Upper lobe of left lung (tissue), 4 donors: ENCODE data around the gene MVB12B.

Experiments
- EP300 ChIP-seq, 4 donors: sonication (generic); formaldehyde crosslinking; IDR thresholded peaks; one replicate each; pipeline ENCODE4 v1.5.1; 2017; ENCODE audit warnings: antibody characterized with exemption in 4 of 4, control low read depth in 2 of 4
- POLR2AphosphoS5 ChIP-seq, 2 donors: sonication (generic); formaldehyde crosslinking; IDR thresholded peaks; one replicate each; pipeline ENCODE4 v1.5.1; 2017; ENCODE audit warnings: antibody characterized with exemption in 2 of 2

- TF ChIP-seq POLR2AphosphoS5 (IDR thresholded peaks at IDR 0.05) (no peak), EP300 (IDR thresholded peaks at IDR 0.05) (no peak)
Measured at GRCh38 chr9:126454795-126455194, 128.2 kb downstream of the MVB12B start.
